Mesenchymal stem cell (in vitro differentiated cells and primary cell): ENCODE measurements around the gene SPHK1. TPM values are rescaled to one million over a fixed set of nuclear protein-coding genes. Genes with fewer than 3 reads are reported as not detected.

Experiments
- DNase-seq: peaks from one replicate; pipeline ENCODE4 v3.0.0-alpha.2; 2013
- H2AFZ ChIP-seq: one replicate; pipeline ENCODE4 v1.6.1; 2013; ENCODE audit warnings: low read depth, mild to moderate bottlenecking, control low read depth, inconsistent platforms, low read length, moderate library complexity
- H2AK5ac ChIP-seq: 2 replicates; pipeline ENCODE4 v1.6.1; 2013; ENCODE audit warnings: low read length, moderate library complexity, mild to moderate bottlenecking, inconsistent platforms; ENCODE audit not compliant: severe bottlenecking
- H2BK120ac ChIP-seq: one replicate; pipeline ENCODE4 v1.6.1; 2013; ENCODE audit warnings: low read depth, mild to moderate bottlenecking, inconsistent platforms, low read length, moderate library complexity
- H2BK12ac ChIP-seq, 2 experiments: one replicate each; pipeline ENCODE4 v1.6.1; 2013; ENCODE audit warnings: inconsistent platforms in 2 of 2, low read length in 2 of 2, mild to moderate bottlenecking in 2 of 2, moderate library complexity in 2 of 2, control low read depth in 1 of 2
- H2BK15ac ChIP-seq: one replicate; pipeline ENCODE4 v1.6.1; 2013; ENCODE audit warnings: mild to moderate bottlenecking, low read depth, inconsistent platforms; ENCODE audit not compliant: poor library complexity, severe bottlenecking
- H2BK5ac ChIP-seq: 2 replicates; pipeline ENCODE4 v1.6.1; 2013; ENCODE audit warnings: low read depth, mild to moderate bottlenecking, low read length, control low read depth, inconsistent platforms; ENCODE audit not compliant: poor library complexity, severe bottlenecking
- H3K14ac ChIP-seq, 2 experiments: one replicate each; pipeline ENCODE4 v1.6.1; 2013; ENCODE audit warnings: inconsistent platforms in 2 of 2, low read length in 2 of 2, control low read depth in 1 of 2, mild to moderate bottlenecking in 1 of 2, moderate library complexity in 1 of 2
- H3K18ac ChIP-seq, 2 experiments: one replicate each; pipeline ENCODE4 v1.6.1; 2013; ENCODE audit warnings: inconsistent platforms in 2 of 2, low read length in 2 of 2, control low read depth in 1 of 2, low read depth in 1 of 2, mild to moderate bottlenecking in 1 of 2
- H3K23ac ChIP-seq, 2 experiments: one replicate each; pipeline ENCODE4 v1.6.1; 2013; ENCODE audit warnings: inconsistent platforms in 2 of 2, low read length in 2 of 2, mild to moderate bottlenecking in 2 of 2, moderate library complexity in 2 of 2, control low read depth in 1 of 2
- H3K27ac ChIP-seq: 2 replicates; pipeline ENCODE4 v1.5.1; 2013; ENCODE audit warnings: mild to moderate bottlenecking, moderate library complexity, low read length, control low read depth, inconsistent platforms; ENCODE audit not compliant: poor library complexity, severe bottlenecking
- H3K27me3 ChIP-seq, 2 experiments: 2 replicates each; pipeline versions ENCODE4 v1.6.1 to v1.7.0; 2013; ENCODE audit warnings: low read length in 2 of 2, mild to moderate bottlenecking in 2 of 2, moderate library complexity in 2 of 2, control low read depth in 1 of 2, inconsistent platforms in 1 of 2; ENCODE audit not compliant: control insufficient read depth in 1 of 2, insufficient read depth in 1 of 2
- H3K36me3 ChIP-seq, 2 experiments: 2 replicates each; pipeline versions ENCODE4 v1.6.1 to v1.7.0; 2013; ENCODE audit warnings: low read length in 2 of 2, control low read depth in 1 of 2, inconsistent platforms in 1 of 2, low read depth in 1 of 2, mild to moderate bottlenecking in 1 of 2; ENCODE audit not compliant: insufficient read depth in 2 of 2, control insufficient read depth in 1 of 2
- H3K4ac ChIP-seq, 2 experiments: one replicate each; pipeline ENCODE4 v1.6.1; 2013; ENCODE audit warnings: inconsistent platforms in 2 of 2, low read length in 2 of 2, mild to moderate bottlenecking in 2 of 2, moderate library complexity in 2 of 2, control low read depth in 1 of 2, low read depth in 1 of 2
- H3K4me1 ChIP-seq: 2 replicates; pipeline ENCODE4 v1.6.1; 2013; ENCODE audit warnings: low read depth, low read length, control low read depth; ENCODE audit not compliant: control insufficient read depth, insufficient read depth
- H3K4me2 ChIP-seq: 2 replicates; pipeline ENCODE4 v1.6.1; 2013; ENCODE audit warnings: low read length, mild to moderate bottlenecking, inconsistent platforms; ENCODE audit not compliant: poor library complexity, severe bottlenecking
- H3K4me3 ChIP-seq, 2 experiments: 2 replicates each; pipeline versions ENCODE4 v1.5.1 to v1.7.0; 2013; ENCODE audit warnings: low read length in 2 of 2, mild to moderate bottlenecking in 2 of 2, control low read depth in 1 of 2, low read depth in 1 of 2; ENCODE audit not compliant: insufficient read depth in 1 of 2
- H3K79me1 ChIP-seq: replicated peaks from 2 replicates; pipeline ENCODE4 v1.6.1; 2013; ENCODE audit warnings: mild to moderate bottlenecking, control low read depth, low read length, inconsistent platforms; ENCODE audit not compliant: poor library complexity, severe bottlenecking
- H3K9ac ChIP-seq: 2 replicates; pipeline ENCODE4 v1.7.0; 2013; ENCODE audit warnings: mild to moderate bottlenecking, low read length, moderate library complexity
- H3K9me3 ChIP-seq: 2 replicates; pipeline ENCODE4 v1.7.0; 2013; ENCODE audit warnings: mild to moderate bottlenecking, low read length; ENCODE audit not compliant: control insufficient read depth
- H4K8ac ChIP-seq: one replicate; pipeline ENCODE4 v1.6.1; 2013; ENCODE audit warnings: inconsistent platforms, mild to moderate bottlenecking, low read length, moderate library complexity
- H4K91ac ChIP-seq: one replicate; pipeline ENCODE4 v1.6.1; 2013; ENCODE audit warnings: mild to moderate bottlenecking, low read length, inconsistent platforms
- WGBS: methylation state at CpG from one replicate; pipeline ENCODE4 v1.1.7; 2013; ENCODE audit warnings: mixed read lengths; 5-methylcytosine and 5-hydroxymethylcytosine counted together
- polyA plus RNA-seq, 2 experiments: library from polyadenylated mRNA; stranded (reverse); fragments of 200-250 nt; gene quantifications; one replicate each; pipeline ENCODE4 v1.2.3, GENCODE V29; 2013

SPHK1 gene
- 5.4 TPM for polyA plus RNA-seq (2013, experiment 1 of 2)
- 5.4 TPM for polyA plus RNA-seq (2013, experiment 2 of 2)

- H3K4me2 ChIP-seq: peak within 1 kb of the TSS; percentile 95
- peak; percentile 78 for DNase-seq
- peak within 1 kb of the TSS; percentile 54 to 55 for H3K4ac ChIP-seq
- under 1% methylated on average over 88 of the region's 118 CpGs for WGBS
- H3K18ac ChIP-seq: peak within 1 kb of the TSS; percentile 52 to 72
- peak within 1 kb of the TSS; percentile 94 for H3K9ac ChIP-seq
- peak within 1 kb of the TSS in 1 of 2 experiments; percentile 83 for H3K23ac ChIP-seq
- H2BK5ac ChIP-seq: peak within 1 kb of the TSS; percentile 49
- H3K36me3 ChIP-seq: peaks cover 21 to 25% of the 10 kb centered on the region in 2 experiments
- peaks cover 13% of the 10 kb centered on the region for H3K79me1 ChIP-seq
- H3K27me3 ChIP-seq: no peaks in the 10 kb centered on the region
- H3K27ac ChIP-seq: no peak within 1 kb of the TSS
- peak within 1 kb of the TSS; percentile 68 to 83 for H3K4me3 ChIP-seq
- H2AK5ac ChIP-seq: no peak within 1 kb of the TSS
- no peak within 1 kb of the TSS for H3K14ac ChIP-seq
- peak within 1 kb of the TSS in 1 of 2 experiments; percentile 82 for H2BK12ac ChIP-seq
- H2AFZ ChIP-seq: peak within 1 kb of the TSS; percentile 74
- H3K9me3 ChIP-seq: no peaks in the 10 kb centered on the region
- peak within 1 kb of the TSS; percentile 59 for H4K8ac ChIP-seq
- H2BK120ac ChIP-seq: peak within 1 kb of the TSS; percentile 45
- peak within 1 kb of the TSS; percentile 94 for H2BK15ac ChIP-seq
- H4K91ac ChIP-seq: peak within 1 kb of the TSS; percentile 44
- peaks cover 38% of the 10 kb centered on the region for H3K4me1 ChIP-seq
Observed at GRCh38 chr17:76384222-76384986, at the start of gene SPHK1. SPHK1 (plus strand) TSS chr17:76384609; CDS start chr17:76385645, 1,036 bp downstream.

GRCh38 chr17:76335716-76336381 lies 48.6 kb upstream of the SPHK1 start:
- Histone ChIP-seq H3K27me3 (no peaks in the 10 kb centered on the region), H3K18ac (no peak overlapping the region), H3K4me1 (peaks cover 4% of the 10 kb centered on the region), H2BK120ac (no peak overlapping the region), H3K27ac (no peak overlapping the region), H2BK12ac (no peak overlapping the region), H3K9ac (no peak overlapping the region), H3K36me3 (peaks cover 0 to 20% of the 10 kb centered on the region in 2 experiments), H2BK15ac (no peak overlapping the region), H3K23ac (no peak overlapping the region), H3K9me3 (no peaks in the 10 kb centered on the region), H2AK5ac (no peak overlapping the region), H3K79me1 (peaks cover 18% of the 10 kb centered on the region), H2BK5ac (no peak overlapping the region), H4K91ac (no peak overlapping the region), H3K14ac (no peak overlapping the region), H3K4me2 (no peak overlapping the region), H4K8ac (no peak overlapping the region), H2AFZ (no peak overlapping the region), H3K4ac (no peak overlapping the region), H3K4me3 (no peak overlapping the region)
- DNase-seq: no peak
- 98% methylated on average over 9 of the region's 9 CpGs for WGBS

GRCh38 chr17:76336756-76337412 lies 47.5 kb upstream of the SPHK1 start:
- H3K4me2 ChIP-seq: no peak overlapping the region
- no peaks in the 10 kb centered on the region for H3K27me3 ChIP-seq
- H2AFZ ChIP-seq: no peak overlapping the region
- no peak overlapping the region for H3K9ac ChIP-seq
- H4K8ac ChIP-seq: no peak overlapping the region
- WGBS: 88% methylated on average over 7 of the region's 7 CpGs
- no peak overlapping the region for H3K18ac ChIP-seq
- no peaks in the 10 kb centered on the region for H3K9me3 ChIP-seq
- H3K79me1 ChIP-seq: peaks cover 19% of the 10 kb centered on the region
- no peak for DNase-seq
- H3K14ac ChIP-seq: no peak overlapping the region
- no peak overlapping the region for H2BK12ac ChIP-seq
- peaks cover 4 to 14% of the 10 kb centered on the region in 2 experiments for H3K36me3 ChIP-seq
- H3K4me3 ChIP-seq: no peak overlapping the region
- no peak overlapping the region for H2AK5ac ChIP-seq
- peak overlapping the region; percentile 43 for H3K27ac ChIP-seq
- H3K4me1 ChIP-seq: peaks cover 4% of the 10 kb centered on the region
- no peak overlapping the region for H2BK5ac ChIP-seq
- H2BK15ac ChIP-seq: no peak overlapping the region
- H3K4ac ChIP-seq: no peak overlapping the region
- H2BK120ac ChIP-seq: no peak overlapping the region
- H3K23ac ChIP-seq: no peak overlapping the region
- no peak overlapping the region for H4K91ac ChIP-seq

GRCh38 chr17:76337413-76337777 lies 47.0 kb upstream of the SPHK1 start:
- no peaks in the 10 kb centered on the region for H3K27me3 ChIP-seq
- H3K27ac ChIP-seq: peak overlapping the region; percentile 43
- H2BK5ac ChIP-seq: no peak overlapping the region
- H2AK5ac ChIP-seq: no peak overlapping the region
- no peak overlapping the region for H3K18ac ChIP-seq
- no peaks in the 10 kb centered on the region for H3K9me3 ChIP-seq
- H4K8ac ChIP-seq: no peak overlapping the region
- no peak overlapping the region for H4K91ac ChIP-seq
- peaks cover 4% of the 10 kb centered on the region for H3K4me1 ChIP-seq
- no peak overlapping the region for H3K4me2 ChIP-seq
- no peak overlapping the region for H3K14ac ChIP-seq
- no peak overlapping the region for H3K4me3 ChIP-seq
- no peak overlapping the region for H3K23ac ChIP-seq
- H3K79me1 ChIP-seq: peaks cover 18% of the 10 kb centered on the region
- H3K36me3 ChIP-seq: peaks cover 5 to 18% of the 10 kb centered on the region in 2 experiments
- H2BK120ac ChIP-seq: no peak overlapping the region
- peak; percentile 41 for DNase-seq
- H2AFZ ChIP-seq: no peak overlapping the region
- WGBS: 81% methylated on average over 5 of the region's 6 CpGs
- no peak overlapping the region for H2BK15ac ChIP-seq
- no peak overlapping the region for H2BK12ac ChIP-seq
- H3K4ac ChIP-seq: no peak overlapping the region
- H3K9ac ChIP-seq: no peak overlapping the region
